Transverse colon (tissue), 4 donors: Measurements from ENCODE around the gene LINGO3. TPM values are rescaled to one million over a fixed set of nuclear protein-coding genes. Genes with fewer than 3 reads are reported as not detected.

Experiments
- DNase-seq: peaks from one replicate; pipeline ENCODE4 v3.0.0-alpha.2; 2019
- H3K27ac ChIP-seq, 4 donors: fragments of 200-600 bp; sonication (generic); 2 replicates each; pipeline ENCODE4 v1.5.1; 2016 to 2018; ENCODE audit warnings: inconsistent platforms in 4 of 4
- H3K27me3 ChIP-seq: fragments of 200-600 bp; sonication (generic); 2 replicates; pipeline ENCODE4 v1.5.1; 2017; ENCODE audit warnings: inconsistent platforms
- H3K36me3 ChIP-seq, 4 donors: fragments of 200-600 bp; sonication (generic); 2 replicates each; pipeline ENCODE4 v1.5.1; 2017 to 2019; ENCODE audit warnings: inconsistent platforms in 4 of 4
- H3K4me1 ChIP-seq, 4 donors: fragments of 200-600 bp; sonication (generic); 2 replicates each; pipeline ENCODE4 v1.5.1; 2017 to 2020; ENCODE audit warnings: inconsistent platforms in 4 of 4
- H3K4me3 ChIP-seq, 4 donors: fragments of 200-600 bp; sonication (generic); 1 replicate in 1 of 4; 2 replicates in 3 of 4; pipeline versions ENCODE4 v1.5.1 to v1.6.1; 2017 to 2019; ENCODE audit warnings: inconsistent platforms in 4 of 4
- H3K9me3 ChIP-seq, 2 donors: fragments of 200-600 bp; sonication (generic); 2 replicates each; pipeline ENCODE4 v1.5.1; 2017 to 2019; ENCODE audit warnings: inconsistent platforms in 2 of 2
- CTCF ChIP-seq, 5 experiments: fragments of 200-600 bp in 3 of 5; fragments of 450-650 bp in 2 of 5; sonication (generic) in 3 of 5; IDR thresholded peaks; 1 replicate in 2 of 5; 2 replicates in 3 of 5; pipeline ENCODE4 v1.5.1; 2016 to 2017; ENCODE audit warnings: antibody characterized with exemption in 5 of 5, inconsistent platforms in 3 of 5, mild to moderate bottlenecking in 2 of 5, moderate library complexity in 1 of 5
- EP300 ChIP-seq: sonication (generic); formaldehyde crosslinking; IDR thresholded peaks from one replicate; pipeline ENCODE4 v1.6.1; 2017; ENCODE audit warnings: antibody characterized with exemption, low read depth
- POLR2A ChIP-seq: fragments of 450-650 bp; IDR thresholded peaks from one replicate; pipeline ENCODE4 v1.6.1; 2016; ENCODE audit warnings: antibody characterized with exemption, mild to moderate bottlenecking, moderate library complexity
- POLR2AphosphoS5 ChIP-seq, 3 donors: sonication (generic); formaldehyde crosslinking; IDR thresholded peaks; one replicate each; pipeline ENCODE4 v1.6.1; 2016; ENCODE audit warnings: antibody characterized with exemption in 3 of 3
- WGBS, 2 donors: methylation state at CpG; one replicate each; pipeline ENCODE4 v1.1.5; 2018; ENCODE audit warnings: low coverage in 1 of 2; 5-methylcytosine and 5-hydroxymethylcytosine counted together
- in situ Hi-C, 4 donors: fragments of 200-750 bp; cut with MboI; loops; one replicate each; pipeline versions ENCODE4 v1.15.0 to v1.15.1; 2017; ENCODE audit warnings: low sequenced_read_pairs in 3 of 4, low pct_ligation_motif_present in 1 of 4, low pct_unique_long_range_greater_than_20kb in 1 of 4
- intact Hi-C: fragments of 100-400 bp; cut with DNase I; formaldehyde crosslinking; loops from one replicate; pipeline ENCODE4 v1.15.1; 2023; ENCODE audit warnings: low total_unique reads
- total RNA-seq, 4 donors: library from RNA; depleted of rRNA; stranded (reverse); fragments of >200 nt; gene quantifications; one replicate each; pipeline ENCODE4 v1.1.0, GENCODE V29; 2016

Gene LINGO3
- total RNA-seq, 4 donors from 2014 or later: 0.27 to 1.5 (median 0.64) TPM; not detected in 1

GRCh38 chr19:2266183-2266993 is 41.6 kb downstream of the LINGO3 start:
- no peak overlapping the region for H3K4me3 ChIP-seq
- no peaks in the 10 kb centered on the region for H3K27me3 ChIP-seq
- H3K27ac ChIP-seq: peak overlapping the region; percentile 44 to 71 (median 66)
- H3K9me3 ChIP-seq: no peaks in the 10 kb centered on the region
- H3K4me1 ChIP-seq: peaks cover 10 to 34% (median 25%) of the 10 kb centered on the region in 4 donors
- 41 to 63% methylated on average over 2 to 17 of the region's 18 CpGs for WGBS, 2 donors
- intact Hi-C loops: no loop called here
- peak; percentile 93 for DNase-seq
- TF ChIP-seq POLR2AphosphoS5 (IDR thresholded peaks at IDR 0.05) (peak; percentile 7 to 70 (median 51)), POLR2A (no peak)
- in situ Hi-C loops: loop anchor here in 1 of 4 donors (25.0 kb wide), 1 partner anchor 104 kb away; the partner anchor contains the start of genes AP3D1 and DOT1L
- no peaks in the 10 kb centered on the region for H3K36me3 ChIP-seq

- TF ChIP-seq CTCF (IDR thresholded peaks at IDR 0.05) (peak; percentile 47 to 61 (median 56)), EP300 (no peak), POLR2A (no peak), POLR2AphosphoS5 (IDR thresholded peaks at IDR 0.05) (no peak)
- Histone ChIP-seq H3K4me3 (no peak overlapping the region), H3K36me3 (no peaks in the 10 kb centered on the region), H3K27ac (peak overlapping the region in 3 of 4 donors; percentile 49 to 74 (median 69)), H3K9me3 (no peaks in the 10 kb centered on the region), H3K27me3 (no peaks in the 10 kb centered on the region), H3K4me1 (peaks cover 2 to 22% (median 14%) of the 10 kb centered on the region in 4 donors)
- peak; percentile 66 for DNase-seq
- in situ Hi-C loops (loop anchor here in 1 of 4 donors (25.0 kb wide), 1 partner anchor 99 kb away; the partner anchor contains the start of genes AP3D1 and DOT1L), intact Hi-C loops (no loop called here)
- 72% methylated on average over 7 of the region's 7 CpGs; no CpG with 5 or more reads in 1 of the 2 donors for WGBS, 2 donors
Measured at GRCh38 chr19:2261438-2262172, 46.3 kb downstream of the LINGO3 start.

GRCh38 chr19:2260341-2260805 is 47.6 kb downstream of the LINGO3 start:
- 37 to 50% methylated on average over 7 to 11 of the region's 11 CpGs for WGBS, 2 donors
- TF ChIP-seq POLR2AphosphoS5 (IDR thresholded peaks at IDR 0.05) (peak in 1 of 3 donors; percentile 38), CTCF (IDR thresholded peaks at IDR 0.05) (no peak)
- Histone ChIP-seq H3K36me3 (no peaks in the 10 kb centered on the region), H3K9me3 (no peaks in the 10 kb centered on the region), H3K27ac (peak overlapping the region; percentile 43 to 79 (median 72)), H3K4me3 (peak overlapping the region in 1 of 4 donors; percentile 12), H3K4me1 (peaks cover 0 to 18% (median 9%) of the 10 kb centered on the region in 4 donors), H3K27me3 (no peaks in the 10 kb centered on the region)
- intact Hi-C loops: no loop called here
- in situ Hi-C loops: loop anchor here in 1 of 4 donors (25.0 kb wide), 1 partner anchor 98 kb away; the partner anchor contains the start of genes AP3D1 and DOT1L
- DNase-seq: peak; percentile 46

- DNase-seq: no peak
- TF ChIP-seq POLR2AphosphoS5 (IDR thresholded peaks at IDR 0.05) (no peak), POLR2A (no peak), CTCF (IDR thresholded peaks at IDR 0.05) (no peak)
- Histone ChIP-seq H3K4me1 (peaks cover 0 to 18% (median 9%) of the 10 kb centered on the region in 4 donors), H3K36me3 (no peaks in the 10 kb centered on the region), H3K27me3 (peaks cover 2% of the 10 kb centered on the region), H3K4me3 (no peak overlapping the region), H3K27ac (peak overlapping the region in 1 of 4 donors; percentile 79), H3K9me3 (no peaks in the 10 kb centered on the region)
- intact Hi-C loops (no loop called here), in situ Hi-C loops (loop anchor here in 1 of 4 donors (25.0 kb wide), 1 partner anchor 97 kb away; the partner anchor contains the start of genes AP3D1 and DOT1L)
- 80 to 86% methylated on average over 5 of the region's 5 CpGs for WGBS, 2 donors
Measured at GRCh38 chr19:2259336-2259735, 48.6 kb downstream of the LINGO3 start.

Other genes starting within 250 kb of the LINGO3 start
- 10 to 100 TPM; 18.7 to 74.2 (median 46.1) TPM for gene MOB3A, start 211.8 kb downstream of the LINGO3 start, total RNA-seq
- 1 to 10 TPM in 2 of 4 donors, not detected in 2; 2.3 to 5.4 TPM for gene IZUMO4, start 211.2 kb downstream of the LINGO3 start, total RNA-seq
- gene AP3D1, start 156.6 kb downstream of the LINGO3 start, total RNA-seq: 100 to 1,000 TPM; 101 to 189 (median 152) TPM
- gene DOT1L, start 144.2 kb downstream of the LINGO3 start, total RNA-seq: 100 to 1,000 TPM in 1 of 4 donors, 10 to 100 TPM in 3; 27.3 to 122 (median 47.0) TPM
- gene PLEKHJ1, start 71.8 kb downstream of the LINGO3 start, total RNA-seq: 100 to 1,000 TPM; 184 to 332 (median 254) TPM
- gene SF3A2, start 71.3 kb downstream of the LINGO3 start, total RNA-seq: 10 to 100 TPM; 35.8 to 54.6 (median 41.6) TPM
- 1 to 10 TPM in 2 of 4 donors, not detected in 2; 1.1 to 3.5 TPM for gene AMH, start 58.8 kb downstream of the LINGO3 start, total RNA-seq
- 1 to 10 TPM in 1 of 4 donors, not detected in 3; 5.6 TPM for gene JSRP1, start 51.7 kb downstream of the LINGO3 start, total RNA-seq
- gene PEAK3, start 26.0 kb downstream of the LINGO3 start, total RNA-seq: 1 to 10 TPM in 2 of 4 donors, under 1 TPM in 1, not detected in 1; 0.27 to 1.1 (median 1.1) TPM
- gene LSM7, start 20.4 kb upstream of the LINGO3 start, total RNA-seq: 100 to 1,000 TPM in 3 of 4 donors, 10 to 100 TPM in 1; 62.9 to 151 (median 132) TPM
- gene SPPL2B, start 20.5 kb upstream of the LINGO3 start, total RNA-seq: 100 to 1,000 TPM; 149 to 367 (median 242) TPM
- under 1 TPM in 1 of 4 donors, not detected in 3; 0.27 TPM for gene TMPRSS9, start 52.1 kb upstream of the LINGO3 start, total RNA-seq
- 10 to 100 TPM; 10.8 to 54.9 (median 30.8) TPM for gene TIMM13, start 119.4 kb upstream of the LINGO3 start, total RNA-seq
- 10 to 100 TPM; 10.8 to 23.9 (median 17.8) TPM for gene LMNB2, start 148.8 kb upstream of the LINGO3 start, total RNA-seq
- gene GADD45B, start 168.0 kb upstream of the LINGO3 start, total RNA-seq: 100 to 1,000 TPM in 3 of 4 donors, 10 to 100 TPM in 1; 59.0 to 280 (median 167) TPM